ACC112 (cell line): Measurements from ENCODE around the gene ITM2C.

Source experiments
- H2AFZ ChIP-seq: fragments of 200-600 bp; sonication (generic); one replicate; pipeline ENCODE4 v1.6.0; 2017; ENCODE audit warnings: antibody characterized with exemption, low read length; ENCODE audit not compliant: unreplicated experiment
- H3K27ac ChIP-seq: fragments of 200-600 bp; sonication (generic); 2 replicates; pipeline ENCODE4 v1.5.1; 2014; ENCODE audit warnings: low read depth, mild to moderate bottlenecking, antibody characterized with exemption, low read length, moderate library complexity
- H3K27me3 ChIP-seq: fragments of 200-600 bp; sonication (generic); 2 replicates; pipeline ENCODE4 v1.6.1; 2014; ENCODE audit warnings: mild to moderate bottlenecking, antibody characterized with exemption, low read length, moderate library complexity, mixed read lengths; ENCODE audit not compliant: insufficient read depth
- H3K36me3 ChIP-seq: fragments of 200-600 bp; sonication (generic); 2 replicates; pipeline ENCODE4 v1.6.1; 2016; ENCODE audit warnings: mild to moderate bottlenecking, antibody characterized with exemption, low read length, moderate library complexity, mixed read lengths; ENCODE audit not compliant: insufficient read depth
- H3K4me1 ChIP-seq: fragments of 200-600 bp; sonication (generic); one replicate; pipeline ENCODE4 v1.6.1; 2016; ENCODE audit warnings: low read length, mixed read lengths; ENCODE audit not compliant: insufficient read depth, unreplicated experiment, control insufficient read depth
- H3K4me3 ChIP-seq: fragments of 200-600 bp; sonication (generic); 2 replicates; pipeline ENCODE4 v1.5.1; 2014; ENCODE audit warnings: mild to moderate bottlenecking, low read depth, low read length
- H3K79me2 ChIP-seq: fragments of 200-600 bp; sonication (generic); one replicate; pipeline ENCODE4 v1.6.0; 2016; ENCODE audit warnings: low read length; ENCODE audit not compliant: control insufficient read depth, unreplicated experiment, insufficient read depth

Gene ITM2C

GRCh38 chr2:230902180-230902899 lies 37.6 kb downstream of the ITM2C start:
- Histone ChIP-seq H3K79me2 (no peaks in the 10 kb centered on the region), H2AFZ (no peak overlapping the region), H3K4me1 (no peaks in the 10 kb centered on the region), H3K27me3 (peaks cover 39% of the 10 kb centered on the region), H3K36me3 (no peaks in the 10 kb centered on the region), H3K27ac (no peak overlapping the region), H3K4me3 (no peak overlapping the region)

- peaks cover 5% of the 10 kb centered on the region for H3K4me1 ChIP-seq
- H3K79me2 ChIP-seq: no peaks in the 10 kb centered on the region
- H3K27me3 ChIP-seq: peaks cover 30% of the 10 kb centered on the region
- no peak overlapping the region for H2AFZ ChIP-seq
- H3K4me3 ChIP-seq: no peak overlapping the region
- H3K27ac ChIP-seq: no peak overlapping the region
- H3K36me3 ChIP-seq: no peaks in the 10 kb centered on the region
Observed at GRCh38 chr2:230903231-230904150, 38.7 kb downstream of the ITM2C start.

GRCh38 chr2:230904856-230905447 lies 40.2 kb downstream of the ITM2C start:
- peaks cover 19% of the 10 kb centered on the region for H3K27me3 ChIP-seq
- H3K79me2 ChIP-seq: no peaks in the 10 kb centered on the region
- H2AFZ ChIP-seq: no peak overlapping the region
- no peaks in the 10 kb centered on the region for H3K36me3 ChIP-seq
- no peak overlapping the region for H3K4me3 ChIP-seq
- peaks cover 11% of the 10 kb centered on the region for H3K4me1 ChIP-seq
- H3K27ac ChIP-seq: no peak overlapping the region

- no peak overlapping the region for H3K4me3 ChIP-seq
- H3K36me3 ChIP-seq: no peaks in the 10 kb centered on the region
- peaks cover 18% of the 10 kb centered on the region for H3K27me3 ChIP-seq
- H2AFZ ChIP-seq: no peak overlapping the region
- H3K27ac ChIP-seq: no peak overlapping the region
- H3K4me1 ChIP-seq: peaks cover 11% of the 10 kb centered on the region
- H3K79me2 ChIP-seq: no peaks in the 10 kb centered on the region
Observed at GRCh38 chr2:230905448-230906421, 41.0 kb downstream of the ITM2C start.

- H3K4me1 ChIP-seq: peaks cover 11% of the 10 kb centered on the region
- no peak overlapping the region for H3K27ac ChIP-seq
- no peaks in the 10 kb centered on the region for H3K79me2 ChIP-seq
- no peak overlapping the region for H2AFZ ChIP-seq
- H3K36me3 ChIP-seq: no peaks in the 10 kb centered on the region
- no peak overlapping the region for H3K4me3 ChIP-seq
- peaks cover 17% of the 10 kb centered on the region; the same call in 1 of the 2 replicates for H3K27me3 ChIP-seq
Observed at GRCh38 chr2:230906471-230907230, 41.9 kb downstream of the ITM2C start.

GRCh38 chr2:230907361-230908091 lies 42.8 kb downstream of the ITM2C start:
- H3K4me3 ChIP-seq: no peak overlapping the region
- H3K4me1 ChIP-seq: peaks cover 11% of the 10 kb centered on the region
- no peak overlapping the region for H3K27ac ChIP-seq
- no peaks in the 10 kb centered on the region for H3K79me2 ChIP-seq
- peaks cover 24% of the 10 kb centered on the region for H3K27me3 ChIP-seq
- H2AFZ ChIP-seq: no peak overlapping the region
- H3K36me3 ChIP-seq: no peaks in the 10 kb centered on the region

GRCh38 chr2:230908092-230908594 lies 43.4 kb downstream of the ITM2C start:
- Histone ChIP-seq H2AFZ (no peak overlapping the region), H3K4me3 (no peak overlapping the region; the same call in 1 of the 2 replicates), H3K79me2 (no peaks in the 10 kb centered on the region), H3K4me1 (peaks cover 11% of the 10 kb centered on the region), H3K27me3 (peaks cover 30% of the 10 kb centered on the region), H3K27ac (no peak overlapping the region), H3K36me3 (no peaks in the 10 kb centered on the region)

- Histone ChIP-seq H2AFZ (no peak overlapping the region), H3K79me2 (no peaks in the 10 kb centered on the region), H3K36me3 (no peaks in the 10 kb centered on the region), H3K27ac (no peak overlapping the region), H3K4me3 (no peak overlapping the region; the same call in 1 of the 2 replicates), H3K27me3 (peaks cover 35% of the 10 kb centered on the region), H3K4me1 (peaks cover 11% of the 10 kb centered on the region)
Observed at GRCh38 chr2:230908595-230909191, 44.0 kb downstream of the ITM2C start.
